Measurements from ENCODE around the gene ITGA7.
"Not testable (repeated sequence)": the region's sequence is repeated elsewhere in the genome, so short reads cannot be mapped to it uniquely, and the experiment has no call there.

ITGA7 gene

DNA sequence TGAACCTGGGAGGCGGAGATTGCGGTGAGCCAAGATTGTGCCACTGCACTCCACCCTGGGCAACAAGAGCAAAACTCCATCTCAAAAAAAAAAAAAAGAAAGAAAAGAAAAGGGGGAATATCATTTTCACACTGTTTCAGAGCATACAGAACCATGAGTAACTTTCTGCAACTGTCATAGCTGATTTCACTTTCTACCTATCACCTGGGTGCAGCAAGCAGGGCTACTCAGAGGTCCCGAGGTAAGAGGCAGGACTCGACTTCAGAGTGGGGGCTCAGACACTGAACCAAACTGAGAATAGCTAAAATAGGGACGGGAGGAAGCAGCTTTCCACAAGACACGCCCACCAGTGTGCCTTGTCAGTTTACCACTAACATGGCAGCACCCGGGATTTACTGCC lies 41.2 kb downstream of the ITGA7 start:
- H3K4me3 Mint-ChIP-seq: no peak overlapping the region

DNA sequence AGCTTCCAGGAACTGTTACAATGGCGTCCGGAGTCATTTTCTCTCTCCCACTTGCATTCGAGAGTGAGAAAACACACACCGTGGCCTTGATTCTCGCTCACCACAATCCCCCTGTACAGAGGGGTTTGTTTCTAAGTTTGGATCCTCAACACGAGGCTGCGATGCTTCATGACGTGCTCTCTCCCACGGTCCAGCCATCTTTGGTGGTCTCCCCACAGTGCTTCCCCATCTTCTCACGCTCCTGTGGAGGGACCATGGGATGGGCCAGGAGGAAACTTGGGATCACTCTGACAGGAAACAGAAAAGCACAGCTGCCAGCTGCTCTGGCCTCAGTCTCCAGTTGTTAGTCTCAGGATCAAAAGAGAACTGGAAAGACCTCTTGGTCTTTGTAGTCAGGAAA lies 42.9 kb downstream of the ITGA7 start:
- H3K4me1 Mint-ChIP-seq (ENCODE audit: low read depth): no peaks in the 10 kb centered on the region
- no peaks in the 10 kb centered on the region for H3K36me3 Mint-ChIP-seq (ENCODE audit: low read depth)
- no peak overlapping the region for H3K4me3 Mint-ChIP-seq
- no peaks in the 10 kb centered on the region for H3K9me3 Mint-ChIP-seq
- no peak overlapping the region for H3K27ac Mint-ChIP-seq
- no peaks in the 10 kb centered on the region for H3K27me3 Mint-ChIP-seq

More for the DNA sequence above, 41.2 kb downstream of the ITGA7 start:
- Mint-ChIP-seq H3K4me1 (ENCODE audit: low read depth) (no peaks in the 10 kb centered on the region), H3K9me3 (no peaks in the 10 kb centered on the region), H3K27ac (no peak overlapping the region), H3K36me3 (ENCODE audit: low read depth) (no peaks in the 10 kb centered on the region), H3K27me3 (no peaks in the 10 kb centered on the region)

DNA sequence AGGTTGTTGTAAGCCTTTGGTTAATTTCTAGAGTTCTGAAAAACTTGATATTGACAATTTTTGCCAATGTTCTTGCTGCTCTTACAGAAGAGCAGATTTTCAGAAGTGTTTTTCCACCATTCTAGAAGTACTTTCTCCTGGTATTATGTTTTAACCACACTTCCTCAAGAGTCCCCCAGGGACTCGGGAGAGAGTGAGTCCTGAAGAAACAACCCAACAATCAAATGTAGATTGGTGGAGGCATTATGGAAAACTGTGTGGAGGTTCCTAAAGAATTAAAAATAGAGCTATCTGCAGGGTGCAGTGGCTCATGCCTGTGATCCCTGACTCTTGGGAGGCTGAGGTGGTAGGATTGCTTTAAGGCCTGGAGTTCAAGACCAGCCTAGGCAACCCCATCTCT lies 44.3 kb downstream of the ITGA7 start:
- Mint-ChIP-seq H3K4me1 (ENCODE audit: low read depth) (no peaks in the 10 kb centered on the region), H3K36me3 (ENCODE audit: low read depth) (no peaks in the 10 kb centered on the region), H3K4me3 (no peak overlapping the region), H3K27me3 (no peaks in the 10 kb centered on the region), H3K9me3 (no peaks in the 10 kb centered on the region), H3K27ac (no peak overlapping the region)

DNA sequence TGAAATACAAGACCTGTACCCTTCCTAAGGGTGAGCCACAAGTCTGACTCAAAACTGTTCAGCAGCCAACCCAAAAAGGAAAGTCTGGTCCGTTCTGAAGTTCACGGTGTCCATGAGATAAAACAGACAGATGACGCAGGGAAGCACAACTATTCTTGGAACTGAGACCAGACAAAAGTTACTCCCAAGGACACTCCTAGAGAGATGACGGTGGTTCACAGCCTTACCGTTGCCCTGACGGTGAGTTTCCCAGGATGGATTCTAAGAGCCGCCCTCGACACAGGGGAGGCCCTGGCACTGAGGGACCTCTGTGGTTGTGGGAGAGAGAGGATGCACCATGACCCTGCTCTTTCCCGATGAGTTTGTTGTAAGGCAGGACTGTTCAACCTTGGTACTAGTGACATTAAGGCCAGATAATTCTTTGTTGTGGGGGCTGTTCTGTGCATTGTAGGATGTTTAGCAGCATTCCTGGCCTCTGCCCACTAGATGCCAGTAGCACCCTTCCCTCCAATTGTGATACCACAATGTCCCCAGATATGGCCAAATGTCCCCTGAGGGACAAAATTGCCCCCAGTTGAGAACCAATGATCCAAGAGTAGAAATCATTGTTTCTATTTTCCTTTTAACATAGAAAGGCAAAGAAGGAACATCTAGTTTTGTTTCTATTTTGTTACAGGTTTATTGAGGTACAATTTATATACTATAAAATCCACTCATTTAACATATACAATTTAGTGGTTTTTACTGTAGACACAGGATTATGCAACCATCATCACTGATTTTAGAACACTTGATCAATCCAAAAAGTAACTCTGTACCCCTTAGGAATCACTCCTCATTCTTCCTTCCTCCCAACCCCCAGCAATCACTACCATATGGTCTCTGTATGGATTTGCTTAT lies 48.0 kb downstream of the ITGA7 start:
- Mint-ChIP-seq H3K27me3 (peaks cover 7% of the 10 kb centered on the region), H3K9me3 (no peaks in the 10 kb centered on the region), H3K27ac (no peak overlapping the region), H3K4me3 (no peak overlapping the region), H3K4me1 (ENCODE audit: low read depth) (no peaks in the 10 kb centered on the region), H3K36me3 (ENCODE audit: low read depth) (no peaks in the 10 kb centered on the region)

DNA sequence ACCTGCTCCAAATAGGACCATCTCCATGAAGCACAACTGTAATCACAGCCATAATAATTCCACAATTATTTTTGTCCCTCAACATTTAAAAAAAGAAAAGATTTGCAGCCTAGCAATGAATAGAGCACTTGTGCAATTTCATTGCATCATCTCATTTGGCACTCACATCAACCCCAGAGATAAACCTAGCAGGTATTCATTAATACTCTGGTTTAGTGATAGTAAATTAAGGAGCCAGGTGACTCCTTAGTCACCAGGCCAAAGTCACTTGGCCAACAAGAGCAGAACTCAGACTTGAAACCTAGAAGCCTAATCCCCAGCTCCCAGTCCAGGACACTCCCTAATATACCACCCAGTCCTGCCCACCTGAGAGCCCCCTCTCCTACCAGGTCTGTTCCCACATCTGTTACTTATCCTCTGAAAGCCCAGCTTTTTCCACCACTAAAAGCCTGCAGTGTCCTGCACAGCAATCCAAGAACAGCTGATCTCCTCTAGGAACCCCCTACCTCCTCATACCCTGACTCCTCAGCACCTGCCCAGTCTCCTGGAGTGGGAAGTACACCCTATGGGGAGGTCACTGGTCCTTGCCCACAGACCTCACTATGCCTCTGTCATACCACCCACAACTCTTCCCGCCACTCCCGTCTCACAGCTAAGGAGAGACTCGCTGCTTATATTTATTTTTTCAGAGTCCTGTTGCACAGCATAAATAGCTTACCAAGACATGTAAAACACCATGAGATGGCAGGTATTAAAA lies 48.9 kb downstream of the ITGA7 start:
- H3K27ac Mint-ChIP-seq: no peak overlapping the region
- H3K4me1 Mint-ChIP-seq (ENCODE audit: low read depth): no peaks in the 10 kb centered on the region
- H3K4me3 Mint-ChIP-seq: no peak overlapping the region
- no peaks in the 10 kb centered on the region for H3K36me3 Mint-ChIP-seq (ENCODE audit: low read depth)
- H3K27me3 Mint-ChIP-seq: peaks cover 7% of the 10 kb centered on the region
- H3K9me3 Mint-ChIP-seq: no peaks in the 10 kb centered on the region

DNA sequence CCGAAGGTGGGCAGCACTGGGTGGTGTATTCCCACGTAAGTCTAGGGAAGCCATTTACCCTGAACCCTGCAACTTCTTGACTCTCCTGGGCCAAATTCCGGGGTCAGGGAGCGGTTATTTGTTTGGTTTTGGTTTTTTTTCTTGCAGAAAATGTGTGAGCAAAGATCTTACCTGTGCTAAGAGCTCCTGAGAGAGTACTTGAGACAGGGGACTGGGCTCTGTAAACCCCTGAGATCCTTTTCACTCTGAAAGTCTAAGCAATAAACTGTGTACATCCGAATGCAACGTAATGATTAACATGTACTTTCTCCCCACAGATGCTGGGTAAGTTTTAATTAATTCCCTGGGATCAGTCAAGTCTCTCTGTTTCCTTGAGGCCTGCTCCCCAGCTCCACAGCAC lies 49.5 kb downstream of the ITGA7 start:
- Mint-ChIP-seq H3K4me1 (ENCODE audit: low read depth) (peaks cover under 1% of the 10 kb centered on the region), H3K9me3 (no peaks in the 10 kb centered on the region), H3K4me3 (no peak overlapping the region), H3K27ac (no peak overlapping the region), H3K27me3 (peaks cover 7% of the 10 kb centered on the region), H3K36me3 (ENCODE audit: low read depth) (no peaks in the 10 kb centered on the region)

DNA sequence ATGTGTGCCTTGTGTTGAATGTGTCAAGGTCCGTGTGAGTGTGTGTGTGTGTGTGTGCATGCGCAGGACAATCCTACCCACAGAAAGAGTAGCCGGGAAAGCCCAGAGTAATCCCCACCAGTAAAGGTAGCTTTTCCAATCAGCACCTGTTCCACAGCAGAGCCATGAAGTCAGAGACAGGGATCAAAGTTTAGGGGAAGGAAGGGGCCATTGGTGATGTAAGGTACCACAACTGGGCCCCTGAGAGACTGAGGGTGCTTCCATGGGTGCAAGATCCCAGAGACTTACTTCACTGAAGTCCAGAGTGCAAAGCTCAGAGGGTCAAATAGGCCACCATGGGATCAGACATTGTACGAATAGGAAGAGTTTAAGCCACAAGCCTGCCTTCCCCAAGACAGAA lies 50.5 kb downstream of the ITGA7 start:
- Mint-ChIP-seq H3K4me1 (ENCODE audit: low read depth) (peaks cover 11% of the 10 kb centered on the region), H3K36me3 (ENCODE audit: low read depth) (no peaks in the 10 kb centered on the region), H3K27ac (no peak overlapping the region), H3K4me3 (no peak overlapping the region), H3K27me3 (peaks cover 7% of the 10 kb centered on the region), H3K9me3 (no peaks in the 10 kb centered on the region)

DNA sequence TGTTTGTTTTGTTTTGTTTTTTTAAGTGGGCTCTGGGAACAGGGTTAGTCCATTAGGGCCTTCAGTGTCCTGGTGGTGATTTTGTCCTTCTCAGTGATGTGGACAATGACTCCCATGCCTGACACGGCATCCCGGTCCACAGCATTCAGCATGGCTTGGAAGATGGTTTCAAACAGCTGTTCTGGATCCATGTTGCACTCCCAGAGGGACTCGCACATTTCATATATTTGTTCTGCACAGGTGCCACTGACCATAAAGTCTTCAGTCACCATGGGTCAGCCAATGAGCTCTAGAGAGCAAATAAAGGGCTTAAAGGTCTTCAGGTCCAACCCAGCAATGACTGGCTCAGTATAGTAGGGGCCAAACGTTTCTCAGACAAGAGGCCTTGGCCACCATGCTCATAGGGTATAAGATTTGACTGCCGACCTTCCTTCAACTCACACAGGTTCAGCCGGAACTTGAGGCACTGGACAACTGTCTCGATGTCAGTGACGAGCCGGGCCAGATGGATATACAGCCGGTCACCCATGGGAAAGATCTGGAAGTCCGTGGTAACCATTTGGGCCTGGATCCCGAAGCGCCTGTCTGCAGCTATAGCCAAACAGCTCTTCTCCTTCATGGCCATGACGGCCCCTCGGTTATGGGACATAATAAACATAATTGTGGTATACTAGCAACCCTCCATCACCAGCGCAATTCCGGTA lies 53.0 kb downstream of the ITGA7 start:
- Mint-ChIP-seq H3K9me3 (peaks cover 10% of the 10 kb centered on the region), H3K4me1 (ENCODE audit: low read depth) (peaks cover 28% of the 10 kb centered on the region), H3K4me3 (no peak overlapping the region), H3K27me3 (peaks cover 7% of the 10 kb centered on the region), H3K36me3 (ENCODE audit: low read depth) (peaks cover 13% of the 10 kb centered on the region), H3K27ac (no peak overlapping the region)

DNA sequence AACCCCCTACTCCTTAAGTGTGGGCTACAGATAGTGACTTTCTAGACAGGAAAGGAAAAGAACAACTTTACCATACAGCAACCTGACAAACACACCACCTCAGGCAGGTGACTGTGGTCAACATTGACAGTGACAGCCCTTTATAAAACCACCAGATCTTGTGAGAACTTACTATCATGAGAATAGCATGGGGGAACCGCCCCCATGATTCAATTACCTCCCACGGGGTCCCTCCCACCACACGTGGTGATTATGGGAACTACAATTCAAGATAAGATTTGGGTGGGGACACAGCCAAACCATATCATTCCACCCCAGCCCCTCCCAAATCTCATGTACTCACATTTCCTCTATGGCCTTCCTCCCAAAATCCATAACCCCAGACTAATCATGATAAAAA lies 54.7 kb downstream of the ITGA7 start:
- Mint-ChIP-seq H3K9me3 (peaks cover 12% of the 10 kb centered on the region), H3K4me1 (ENCODE audit: low read depth) (peaks cover 28% of the 10 kb centered on the region), H3K27me3 (peaks cover 7% of the 10 kb centered on the region), H3K4me3 (no peak overlapping the region), H3K36me3 (ENCODE audit: low read depth) (peaks cover 16% of the 10 kb centered on the region), H3K27ac (no peak overlapping the region)

DNA sequence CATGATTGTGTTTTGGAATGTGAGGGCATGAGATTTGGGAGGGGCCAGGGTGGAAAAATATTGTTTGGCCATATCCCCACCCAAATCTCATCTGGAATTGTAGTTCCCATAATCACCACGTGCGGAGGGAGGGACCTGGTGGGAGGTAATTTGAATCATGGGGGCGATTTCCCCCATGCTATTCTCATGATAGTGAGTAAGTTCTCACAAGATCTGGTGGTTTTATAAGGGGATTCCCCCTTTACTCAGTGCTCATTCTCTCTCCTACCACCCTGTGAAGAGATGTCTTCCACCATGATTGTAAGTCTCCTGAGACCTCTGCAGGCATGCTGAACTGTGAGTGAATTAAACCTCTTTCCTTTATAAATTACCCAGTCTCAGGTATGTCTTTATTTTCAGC lies 55.4 kb downstream of the ITGA7 start:
- Mint-ChIP-seq H3K36me3 (ENCODE audit: low read depth) (peaks cover 16% of the 10 kb centered on the region), H3K27ac (peak overlapping the region; percentile 58), H3K4me1 (ENCODE audit: low read depth) (peaks cover 28% of the 10 kb centered on the region), H3K4me3 (no peak overlapping the region), H3K9me3 (peaks cover 12% of the 10 kb centered on the region), H3K27me3 (peaks cover 4% of the 10 kb centered on the region)

DNA sequence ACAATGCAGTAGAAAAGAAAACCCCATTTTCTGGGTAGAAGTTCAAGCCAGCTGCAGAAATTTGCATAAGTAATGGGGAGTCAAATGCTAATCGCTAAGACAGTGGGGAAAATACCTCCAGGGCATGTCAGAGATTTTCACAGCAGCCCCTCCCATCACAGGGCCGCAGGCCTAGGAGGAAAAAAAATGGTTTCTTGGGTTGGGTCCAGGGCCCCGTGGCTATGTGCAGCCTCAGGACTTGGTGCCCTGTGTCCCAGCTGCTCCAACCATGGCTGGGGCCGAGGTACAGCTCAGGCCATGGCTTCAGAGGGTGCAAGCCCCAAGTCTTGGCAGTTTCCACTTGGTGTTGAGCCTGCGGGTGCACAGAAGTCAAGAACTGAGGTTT lies 56.4 kb downstream of the ITGA7 start:
- no peak overlapping the region for H3K27ac Mint-ChIP-seq
- H3K36me3 Mint-ChIP-seq (ENCODE audit: low read depth): peaks cover 16% of the 10 kb centered on the region
- no peak overlapping the region for H3K4me3 Mint-ChIP-seq
- H3K9me3 Mint-ChIP-seq: peaks cover 12% of the 10 kb centered on the region
- peaks cover under 1% of the 10 kb centered on the region for H3K27me3 Mint-ChIP-seq
- H3K4me1 Mint-ChIP-seq (ENCODE audit: low read depth): peaks cover 35% of the 10 kb centered on the region

DNA sequence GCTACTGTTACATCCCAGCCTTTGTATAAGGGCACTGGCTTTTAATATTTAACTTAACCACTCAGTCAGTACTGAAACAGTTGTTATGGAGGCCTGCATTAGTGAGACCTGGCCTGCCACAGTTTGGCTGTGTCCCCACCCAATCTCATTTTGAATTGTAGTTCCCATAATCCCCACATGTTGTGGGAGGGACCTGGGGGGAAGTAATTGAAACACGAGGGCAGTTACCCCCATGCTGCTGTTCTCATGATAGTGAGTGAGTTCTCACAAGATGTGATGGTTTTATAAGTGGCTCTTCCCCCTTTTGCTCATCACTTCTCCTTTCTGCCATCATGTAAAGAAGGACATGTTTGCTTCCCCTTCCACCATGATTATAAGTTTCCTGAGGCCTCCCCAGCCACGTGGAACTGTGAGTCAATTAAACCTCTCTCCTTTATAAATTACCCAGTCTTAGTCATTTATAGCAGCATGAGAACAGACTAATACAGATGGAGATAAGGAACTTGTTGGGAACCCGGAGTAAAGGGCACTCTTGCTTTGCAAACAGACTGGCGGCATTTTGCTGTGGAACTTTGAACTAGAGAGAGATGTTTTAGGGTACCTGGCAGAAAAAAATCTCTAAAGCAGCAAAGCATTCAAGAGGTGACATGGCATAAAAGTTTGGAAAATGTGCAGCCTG lies 56.9 kb downstream of the ITGA7 start:
- H3K27me3 Mint-ChIP-seq, H3K27ac Mint-ChIP-seq: not testable (repeated sequence)
- Mint-ChIP-seq H3K4me3 (peak overlapping the region; percentile 40), H3K4me1 (ENCODE audit: low read depth) (peaks cover 41% of the 10 kb centered on the region), H3K36me3 (ENCODE audit: low read depth) (peaks cover 16% of the 10 kb centered on the region), H3K9me3 (peaks cover 12% of the 10 kb centered on the region)

DNA sequence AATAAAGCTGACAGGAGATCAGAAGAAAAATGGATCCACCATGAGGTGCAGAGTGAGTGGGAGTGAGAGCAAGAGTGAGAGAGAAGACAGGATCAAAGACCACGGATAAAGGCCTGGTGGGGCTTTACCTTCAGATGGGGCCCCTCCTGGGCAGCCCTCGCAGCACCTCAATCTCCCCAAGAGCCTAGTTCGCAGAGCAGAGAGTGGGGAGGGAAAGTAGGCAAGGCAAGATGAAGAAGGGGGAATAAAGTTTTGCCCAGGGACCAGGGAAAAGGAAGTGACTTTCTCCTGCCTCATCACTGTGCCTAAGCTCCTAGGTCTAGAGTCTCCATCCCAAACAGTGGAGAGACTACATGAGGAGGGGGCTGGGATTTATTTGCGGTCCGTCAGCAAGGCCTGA lies 60.7 kb downstream of the ITGA7 start:
- Mint-ChIP-seq H3K9me3 (peaks cover 12% of the 10 kb centered on the region), H3K4me3 (no peak overlapping the region), H3K27me3 (no peaks in the 10 kb centered on the region), H3K36me3 (ENCODE audit: low read depth) (peaks cover 16% of the 10 kb centered on the region), H3K4me1 (ENCODE audit: low read depth) (peaks cover 43% of the 10 kb centered on the region), H3K27ac (no peak overlapping the region)

DNA sequence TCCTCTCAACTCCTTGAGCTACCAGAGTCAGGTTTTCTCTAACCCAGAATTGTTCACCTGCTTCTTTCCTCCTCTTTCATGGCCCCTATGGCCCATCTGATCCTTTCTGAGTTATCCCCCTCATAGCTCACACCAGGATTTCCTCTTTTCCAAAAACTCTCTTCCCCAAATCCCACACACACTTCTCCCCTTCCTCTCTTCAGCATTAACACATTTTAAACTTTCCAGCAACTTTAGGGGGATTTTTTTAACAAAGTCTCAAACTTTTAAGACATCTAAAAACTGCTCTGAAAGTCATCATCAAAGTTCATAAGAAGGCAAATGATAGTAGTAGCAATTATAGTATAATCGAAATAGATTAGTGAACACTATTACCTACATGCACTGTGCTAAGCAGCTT lies 63.1 kb downstream of the ITGA7 start:
- Mint-ChIP-seq H3K4me1 (ENCODE audit: low read depth) (peaks cover 31% of the 10 kb centered on the region), H3K27ac (no peak overlapping the region), H3K9me3 (peaks cover 2% of the 10 kb centered on the region), H3K4me3 (no peak overlapping the region), H3K36me3 (ENCODE audit: low read depth) (peaks cover 3% of the 10 kb centered on the region), H3K27me3 (no peaks in the 10 kb centered on the region)
